IMR-90 (cell line): ENCODE results near the gene NAP1L1.

Experiments used
- MAZ ChIP-seq: IDR thresholded peaks from 2 replicates; pipeline ENCODE4 v1.6.1; 2012; ENCODE audit warnings: low read depth, mild to moderate bottlenecking, low read length, improper control_type of control experiment, moderate library complexity, borderline replicate concordance
- POLR2A ChIP-seq: IDR thresholded peaks from 2 replicates; pipeline ENCODE4 v1.6.1; 2012; ENCODE audit warnings: mild to moderate bottlenecking, low read depth, low read length
- RAD21 ChIP-seq: IDR thresholded peaks from 2 replicates; pipeline ENCODE4 v1.6.1; 2012; ENCODE audit warnings: low read length, improper control_type of control experiment
- RFX5 ChIP-seq: IDR thresholded peaks from 2 replicates; pipeline ENCODE4 v1.8.0; 2012; ENCODE audit warnings: low read depth, mild to moderate bottlenecking, low read length, moderate library complexity
- SMC3 ChIP-seq: fragments of 150-350 bp; IDR thresholded peaks from 2 replicates; pipeline ENCODE4 v1.6.1; 2016; ENCODE audit warnings: low read depth, mild to moderate bottlenecking, antibody characterized with exemption, low read length, moderate library complexity
- TF ChIP-seq, protein P1 (sequence below): conservative IDR thresholded peaks from 2 replicates; pipeline ENCODE4 v1.5.1; 2012; ENCODE audit warnings: mild to moderate bottlenecking, low read depth, low read length, improper control_type of control experiment
- TF ChIP-seq, protein P2 (sequence below): fragments of 150-350 bp; IDR thresholded peaks from 2 replicates; pipeline ENCODE4 v1.6.1; 2017; ENCODE audit warnings: mild to moderate bottlenecking, antibody characterized with exemption, low read length, low read depth

DNA sequence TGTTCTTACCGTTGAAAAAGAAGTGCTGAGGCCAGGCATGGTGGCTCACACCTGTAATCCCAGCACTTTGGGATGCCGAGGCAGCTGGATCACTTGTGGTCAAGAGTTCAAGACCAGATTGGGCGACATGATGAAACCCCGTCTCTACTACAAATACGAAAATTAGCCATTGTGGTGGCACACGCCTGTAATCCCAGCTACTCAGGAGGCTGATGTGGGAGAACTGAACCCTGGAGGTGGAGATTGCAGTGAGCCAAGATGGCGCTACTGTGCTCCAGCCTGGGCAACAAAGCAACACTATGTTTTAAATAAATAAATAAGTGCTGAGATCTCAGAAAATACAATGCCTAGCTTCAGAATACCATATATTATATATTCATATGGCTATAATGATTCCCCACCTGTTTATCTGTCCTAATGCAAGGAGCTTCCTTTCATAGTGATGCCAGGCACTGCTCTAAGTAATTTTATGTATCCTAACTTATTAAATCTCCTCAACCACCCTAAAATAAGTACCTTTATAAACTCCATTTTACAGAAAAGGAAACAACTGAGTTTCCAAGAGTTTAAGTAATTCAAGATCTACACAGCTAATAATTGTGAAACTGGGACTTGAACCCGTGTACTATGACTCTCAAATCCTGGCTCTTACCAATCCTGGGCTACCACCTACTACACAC is 60.2 kb downstream of the NAP1L1 start:
- TF ChIP-seq, protein P1, sequence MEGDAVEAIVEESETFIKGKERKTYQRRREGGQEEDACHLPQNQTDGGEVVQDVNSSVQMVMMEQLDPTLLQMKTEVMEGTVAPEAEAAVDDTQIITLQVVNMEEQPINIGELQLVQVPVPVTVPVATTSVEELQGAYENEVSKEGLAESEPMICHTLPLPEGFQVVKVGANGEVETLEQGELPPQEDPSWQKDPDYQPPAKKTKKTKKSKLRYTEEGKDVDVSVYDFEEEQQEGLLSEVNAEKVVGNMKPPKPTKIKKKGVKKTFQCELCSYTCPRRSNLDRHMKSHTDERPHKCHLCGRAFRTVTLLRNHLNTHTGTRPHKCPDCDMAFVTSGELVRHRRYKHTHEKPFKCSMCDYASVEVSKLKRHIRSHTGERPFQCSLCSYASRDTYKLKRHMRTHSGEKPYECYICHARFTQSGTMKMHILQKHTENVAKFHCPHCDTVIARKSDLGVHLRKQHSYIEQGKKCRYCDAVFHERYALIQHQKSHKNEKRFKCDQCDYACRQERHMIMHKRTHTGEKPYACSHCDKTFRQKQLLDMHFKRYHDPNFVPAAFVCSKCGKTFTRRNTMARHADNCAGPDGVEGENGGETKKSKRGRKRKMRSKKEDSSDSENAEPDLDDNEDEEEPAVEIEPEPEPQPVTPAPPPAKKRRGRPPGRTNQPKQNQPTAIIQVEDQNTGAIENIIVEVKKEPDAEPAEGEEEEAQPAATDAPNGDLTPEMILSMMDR, result no peak
- TF ChIP-seq POLR2A (no peak), RAD21 (no peak), SMC3 (no peak), RFX5 (no peak), MAZ (no peak)
- TF ChIP-seq, protein P2, sequence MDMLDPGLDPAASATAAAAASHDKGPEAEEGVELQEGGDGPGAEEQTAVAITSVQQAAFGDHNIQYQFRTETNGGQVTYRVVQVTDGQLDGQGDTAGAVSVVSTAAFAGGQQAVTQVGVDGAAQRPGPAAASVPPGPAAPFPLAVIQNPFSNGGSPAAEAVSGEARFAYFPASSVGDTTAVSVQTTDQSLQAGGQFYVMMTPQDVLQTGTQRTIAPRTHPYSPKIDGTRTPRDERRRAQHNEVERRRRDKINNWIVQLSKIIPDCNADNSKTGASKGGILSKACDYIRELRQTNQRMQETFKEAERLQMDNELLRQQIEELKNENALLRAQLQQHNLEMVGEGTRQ, result no peak
